Stimulated activated CD4-positive, alpha-beta T cell treated with anti-CD3 and anti-CD28 coated beads, Interleukin-1b, Interleukin-23, amount 100 ng/mL, for 24 hours (primary cell): ENCODE data around the gene CTPS1.

Experiments
- DNase-seq, 4 experiments: peaks; one replicate each; pipeline ENCODE4 v3.0.0-alpha.2; 2020; ENCODE audit warnings: low read depth in 4 of 4, low spot score in 1 of 4

Gene CTPS1

DNA sequence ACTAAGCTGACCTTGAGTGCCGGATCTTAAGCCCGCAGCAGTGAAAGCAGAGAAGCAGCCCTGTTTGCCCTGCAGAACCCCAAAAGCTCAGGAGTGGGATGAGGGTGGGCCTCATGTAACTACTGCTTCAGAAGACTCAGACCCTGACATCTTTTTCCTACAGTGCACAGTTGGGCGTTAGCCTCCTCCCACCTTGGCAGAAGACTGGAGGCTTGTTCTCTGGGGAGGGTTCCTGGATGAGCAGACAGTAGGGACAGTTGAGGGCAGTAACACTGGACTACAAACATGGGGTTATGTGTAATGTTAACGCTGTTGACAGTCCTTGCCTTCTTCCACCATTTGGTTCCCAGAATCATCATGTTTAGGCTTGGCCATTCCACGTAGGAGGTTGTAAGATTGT, 9.6 kb downstream of the CTPS1 start:
- no peak for DNase-seq

GRCh38 chr1:40997096-40997495, 17.6 kb downstream of the CTPS1 start:
- DNase-seq, result no peak

DNA sequence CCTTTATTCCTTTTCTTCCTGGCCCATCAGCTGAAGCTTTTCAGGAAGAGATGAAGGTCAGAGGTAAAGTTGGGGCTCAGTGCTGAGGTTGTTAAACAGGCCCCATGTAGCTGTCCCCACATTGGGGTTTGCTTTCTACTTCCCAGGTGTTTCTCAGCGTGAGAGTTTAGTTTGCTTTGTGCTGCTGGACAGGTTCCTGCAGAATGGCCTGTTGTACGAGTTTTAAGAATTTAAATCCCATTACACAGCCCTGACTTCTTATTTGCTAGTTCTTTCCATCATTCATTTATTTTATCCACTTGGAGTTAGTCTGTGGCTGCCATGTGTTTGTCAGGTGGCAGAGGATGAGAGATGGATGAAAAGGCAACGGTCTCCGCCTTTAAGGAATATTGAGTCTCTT, 19.2 kb downstream of the CTPS1 start:
- no peak for DNase-seq

DNA sequence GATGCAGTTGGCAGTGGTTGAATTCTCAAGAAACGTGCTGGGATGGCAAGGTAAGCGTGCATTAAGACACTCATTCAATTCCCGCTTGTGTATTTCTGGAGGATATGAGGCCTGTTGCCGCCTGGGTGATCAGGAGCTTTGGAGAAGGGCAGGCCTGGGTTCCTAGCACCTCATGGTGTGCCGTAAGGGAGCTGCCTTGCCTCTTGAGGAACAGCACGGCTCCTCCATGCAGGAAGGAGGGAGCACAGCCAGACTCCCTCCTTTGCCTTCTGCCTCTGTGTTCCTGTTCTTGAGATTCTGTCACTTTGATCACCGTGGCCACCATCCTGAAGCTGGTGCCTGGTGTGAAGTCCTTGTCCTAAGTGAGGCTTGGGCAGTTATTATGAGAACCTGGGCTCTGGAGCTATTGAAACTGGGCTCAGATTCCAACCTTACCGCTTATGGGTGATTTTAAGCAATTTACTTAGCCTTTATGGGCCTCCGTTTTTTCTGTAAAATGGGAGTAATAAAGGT, 23.7 kb downstream of the CTPS1 start:
- DNase-seq, result no peak

DNA sequence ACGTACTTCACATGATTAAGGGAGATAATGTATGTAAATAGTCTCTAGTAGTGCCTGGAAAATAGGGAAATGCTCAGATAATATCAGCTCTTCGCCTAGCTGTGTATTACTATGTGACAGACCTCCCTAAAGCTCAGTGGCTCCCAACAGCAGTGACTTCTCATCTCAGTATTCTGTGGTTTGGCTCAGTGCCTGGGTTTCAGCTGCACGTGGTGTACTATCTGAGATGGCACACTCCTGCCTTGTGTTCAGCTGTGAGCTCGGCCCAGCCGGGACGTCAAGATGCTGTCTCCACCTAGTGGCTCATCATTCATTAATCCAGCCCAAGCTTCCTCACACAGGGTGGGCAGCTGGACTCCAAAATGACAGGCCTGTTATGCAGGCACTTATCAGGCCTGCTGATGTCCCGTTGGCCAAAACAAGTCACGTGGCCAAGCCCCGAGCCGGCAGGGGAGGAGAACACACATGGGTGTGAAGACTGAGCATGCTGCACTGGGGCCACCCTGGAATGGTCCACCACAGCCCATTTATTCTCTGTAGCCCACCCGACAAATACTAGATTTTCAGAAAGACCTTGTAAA, 24.2 kb downstream of the CTPS1 start:
- DNase-seq, result peak; percentile 67 to 82 (median 77)

- DNase-seq, result no peak
These were observed 26.4 kb downstream of the CTPS1 start for GRCh38 chr1:41005876-41006275.

DNA sequence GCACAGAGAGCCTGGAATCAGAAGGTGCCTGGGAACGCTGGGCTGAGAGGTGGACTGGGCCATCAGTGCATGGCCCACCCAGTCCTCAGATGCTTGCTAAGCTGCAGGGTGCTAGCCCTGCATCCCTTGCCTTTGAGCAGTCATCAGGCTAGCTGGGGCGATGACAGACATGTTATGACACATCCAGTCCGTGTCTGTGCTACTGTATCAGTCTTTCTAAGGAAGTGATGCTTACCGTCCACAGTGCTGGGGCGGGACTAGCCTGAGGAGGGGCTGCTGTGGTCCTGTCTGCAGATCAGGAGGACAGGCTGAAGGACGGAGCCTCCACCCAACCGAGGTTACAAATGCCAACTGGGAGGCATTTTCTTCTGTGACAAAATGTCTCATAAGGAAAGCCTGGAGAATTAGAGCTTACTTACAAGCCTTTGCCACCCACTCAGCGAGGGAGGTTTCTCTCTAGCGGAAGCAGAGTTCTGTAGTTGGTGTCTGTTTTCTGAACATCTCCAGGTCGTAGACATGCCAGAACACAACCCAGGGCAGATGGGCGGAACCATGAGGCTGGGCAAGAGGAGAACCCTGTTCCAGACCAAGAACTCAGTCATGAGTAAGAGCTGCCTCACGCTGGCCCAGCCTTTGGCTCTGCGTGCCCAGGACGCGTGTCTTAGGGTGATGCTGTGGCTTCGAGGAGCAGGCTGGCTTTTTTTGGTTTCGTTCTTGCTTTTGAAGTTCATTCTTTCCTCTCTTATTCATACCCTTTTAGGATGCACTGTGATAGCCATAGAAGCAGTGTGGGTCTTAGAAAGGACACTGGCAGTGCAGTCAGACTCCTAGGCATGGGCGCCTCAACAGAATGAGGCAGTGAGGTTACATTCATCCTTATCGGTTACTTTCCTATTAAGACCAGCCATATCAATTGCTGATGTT, 27.7 kb downstream of the CTPS1 start:
- no peak for DNase-seq

DNA sequence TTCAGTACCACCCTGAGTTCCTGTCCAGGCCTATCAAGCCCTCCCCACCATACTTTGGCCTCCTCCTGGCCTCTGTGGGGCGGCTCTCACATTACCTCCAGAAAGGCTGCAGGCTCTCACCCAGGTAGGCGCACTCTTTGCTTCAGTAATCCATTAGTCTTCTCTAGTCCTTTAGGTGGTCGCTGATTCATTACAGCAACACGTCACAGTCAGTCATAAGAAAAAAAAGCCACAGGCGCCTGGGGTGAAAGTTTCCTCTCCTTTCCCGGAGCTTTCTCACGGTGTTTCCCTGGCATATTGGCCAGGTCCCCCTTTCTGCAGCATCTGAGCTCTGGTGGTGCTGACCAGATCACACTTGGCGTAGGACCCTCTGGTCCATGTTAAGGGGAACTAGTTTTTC, 30.0 kb downstream of the CTPS1 start:
- no peak for DNase-seq

DNA sequence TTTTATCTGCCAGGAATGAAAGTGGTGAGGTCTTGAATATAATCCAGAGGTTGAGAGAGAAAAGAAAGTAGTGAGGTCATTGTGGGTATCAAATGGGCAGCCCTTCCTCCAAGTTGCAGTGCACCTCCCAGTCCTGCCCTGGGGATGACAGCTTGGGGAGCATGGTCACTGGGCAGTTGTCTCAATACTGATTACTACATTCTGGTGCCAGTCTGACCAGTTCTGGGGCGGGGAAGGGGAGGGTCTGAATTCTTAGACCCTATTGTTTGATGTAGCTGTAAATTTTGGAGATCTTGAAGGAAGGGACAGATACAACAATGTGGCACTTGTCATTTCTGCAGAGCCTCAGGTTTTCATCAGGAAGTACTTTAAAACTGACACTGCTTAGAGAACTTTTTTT, 30.8 kb downstream of the CTPS1 start:
- no peak for DNase-seq

GRCh38 chr1:41013024-41013423, 33.5 kb downstream of the CTPS1 start:
- DNase-seq, result no peak

DNA sequence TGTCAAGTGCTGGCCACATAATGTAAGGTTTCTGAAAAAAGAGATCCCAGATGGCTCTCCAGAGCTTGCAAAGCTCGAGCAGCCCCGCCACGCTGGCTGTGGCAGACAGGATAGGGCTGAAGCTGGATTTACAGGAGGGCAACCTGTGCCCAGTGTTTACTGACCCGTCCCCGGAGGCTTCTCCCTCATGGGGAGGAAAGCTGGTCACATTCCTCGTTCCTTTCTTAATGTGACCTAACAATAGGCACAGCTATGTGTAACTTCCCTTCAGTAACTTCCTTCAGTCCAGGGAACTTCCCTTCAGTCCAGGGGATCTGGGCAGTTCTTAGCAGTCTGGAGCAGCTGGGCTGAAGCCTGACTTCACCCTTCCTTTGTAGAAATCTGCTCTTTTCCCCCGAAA, 34.3 kb downstream of the CTPS1 start:
- no peak for DNase-seq

DNA sequence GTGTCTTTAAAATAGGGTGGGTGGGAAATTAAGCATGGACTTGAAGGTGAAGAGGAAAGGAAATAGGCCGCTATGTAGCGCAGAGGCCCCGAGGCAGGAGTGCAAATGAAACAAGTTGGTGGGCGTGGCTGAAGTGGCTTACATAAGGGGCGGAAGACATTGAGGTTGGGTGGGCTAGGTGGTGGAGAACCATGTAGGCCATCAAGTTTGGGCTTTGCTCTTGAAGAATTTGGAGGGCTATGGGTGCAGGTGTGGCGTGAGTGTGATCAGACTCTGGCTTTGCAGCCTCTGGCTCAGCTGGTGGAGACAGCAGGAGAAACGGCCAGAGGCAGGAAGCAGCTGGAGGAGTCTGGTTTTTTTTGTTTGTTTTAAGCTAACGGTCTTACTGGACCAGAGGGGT, 35.4 kb downstream of the CTPS1 start:
- DNase-seq, result no peak

DNA sequence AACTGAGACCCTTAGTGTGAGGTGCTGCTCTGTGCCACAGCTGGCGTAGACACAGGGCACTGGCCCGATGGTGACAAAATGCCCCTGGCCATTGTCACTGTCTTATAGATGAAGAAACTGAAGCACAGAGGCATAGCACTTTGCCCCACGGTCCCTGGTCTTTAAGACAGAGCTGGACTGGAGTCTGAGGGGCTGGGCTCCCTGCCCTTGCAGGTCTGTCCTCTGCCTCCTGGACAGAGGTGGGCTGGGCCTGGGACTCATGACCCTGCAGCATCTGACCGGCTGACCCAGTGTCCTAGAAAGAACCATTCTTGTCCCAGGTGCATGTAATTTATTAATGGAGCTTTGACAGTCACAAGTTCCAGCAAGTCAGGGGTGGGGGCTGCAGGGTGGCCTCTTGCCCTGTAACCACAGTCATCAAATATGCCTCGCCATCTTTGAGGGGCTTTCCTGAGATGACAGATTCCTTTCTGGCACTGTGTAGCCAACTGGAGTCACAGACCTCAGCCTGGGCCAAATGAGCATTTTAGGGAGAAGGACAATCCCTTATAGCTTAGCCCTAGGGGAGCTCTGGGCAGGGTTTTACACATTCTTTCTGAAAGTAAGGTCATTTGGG, 35.9 kb downstream of the CTPS1 start:
- DNase-seq, result no peak

DNA sequence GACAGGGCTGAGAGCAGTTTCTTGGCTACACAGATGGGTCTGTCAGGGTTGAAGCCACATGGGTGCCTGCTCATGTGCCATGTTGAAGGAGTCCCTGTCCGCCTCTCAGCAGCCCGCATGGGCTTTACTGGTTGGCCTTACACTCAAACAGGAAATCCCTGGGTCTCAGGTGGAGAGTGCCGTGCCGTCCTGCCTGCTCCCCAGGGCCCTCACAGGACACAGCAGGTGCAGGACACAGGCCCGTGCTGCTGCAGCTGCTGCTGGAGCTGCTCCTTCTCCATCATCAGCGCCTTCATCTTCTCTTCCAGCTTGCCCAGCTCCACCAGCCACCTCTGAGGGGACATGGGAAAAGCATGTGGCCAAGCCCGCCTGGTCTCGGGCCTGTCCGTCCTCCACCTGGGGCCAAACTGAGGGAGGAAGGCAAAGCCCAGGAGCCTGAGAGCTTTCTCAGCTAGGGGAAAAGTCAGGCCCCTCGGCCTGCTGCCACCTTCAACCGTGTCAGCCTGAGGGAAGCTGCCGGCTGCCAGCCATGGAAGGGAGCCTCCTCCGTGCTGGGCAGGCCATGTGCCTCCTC, 36.5 kb downstream of the CTPS1 start:
- no peak for DNase-seq

DNA sequence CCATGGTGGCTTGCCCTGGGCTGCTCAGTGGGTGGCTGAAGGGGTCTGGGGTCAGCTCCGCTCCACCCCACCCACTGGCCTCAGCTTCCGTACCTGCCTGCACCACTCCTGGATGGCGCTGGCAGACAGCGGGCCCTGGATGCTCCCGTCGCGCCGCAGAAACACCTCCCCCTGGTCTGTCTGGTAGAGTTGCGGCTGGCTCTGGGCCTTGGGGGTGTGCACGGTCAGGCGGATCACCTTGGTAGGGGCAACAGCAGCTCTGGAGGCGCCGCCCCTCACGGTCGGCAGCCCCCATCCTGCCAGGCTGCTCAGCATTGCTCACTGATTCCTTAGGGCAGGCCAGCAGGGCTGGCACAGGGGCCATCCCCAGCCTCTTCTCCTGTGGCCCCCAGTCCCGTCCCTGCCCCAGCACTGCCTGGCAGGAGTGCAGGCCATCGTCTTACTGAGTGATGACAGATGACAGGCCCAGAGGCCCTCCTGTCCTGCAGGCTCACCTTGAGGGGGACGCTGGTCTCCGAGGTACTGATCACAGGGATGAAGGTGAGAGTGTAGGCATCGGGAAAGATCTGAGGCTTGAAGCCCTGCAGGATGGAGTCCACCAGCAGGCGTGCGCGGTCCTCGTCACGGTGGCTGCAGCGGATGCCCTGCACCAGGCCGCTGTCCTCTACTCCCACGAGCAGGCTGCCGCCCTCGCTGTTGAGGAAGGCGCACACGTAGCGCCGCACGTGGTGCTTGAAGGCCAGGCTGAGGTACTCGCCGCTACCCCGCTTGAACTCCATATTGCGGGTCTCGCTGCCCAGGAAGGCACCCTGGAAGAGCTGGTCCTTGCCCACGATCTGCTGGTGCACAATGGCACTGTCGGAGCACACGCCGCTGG, 37.9 kb downstream of the CTPS1 start:
- no peak for DNase-seq

DNA sequence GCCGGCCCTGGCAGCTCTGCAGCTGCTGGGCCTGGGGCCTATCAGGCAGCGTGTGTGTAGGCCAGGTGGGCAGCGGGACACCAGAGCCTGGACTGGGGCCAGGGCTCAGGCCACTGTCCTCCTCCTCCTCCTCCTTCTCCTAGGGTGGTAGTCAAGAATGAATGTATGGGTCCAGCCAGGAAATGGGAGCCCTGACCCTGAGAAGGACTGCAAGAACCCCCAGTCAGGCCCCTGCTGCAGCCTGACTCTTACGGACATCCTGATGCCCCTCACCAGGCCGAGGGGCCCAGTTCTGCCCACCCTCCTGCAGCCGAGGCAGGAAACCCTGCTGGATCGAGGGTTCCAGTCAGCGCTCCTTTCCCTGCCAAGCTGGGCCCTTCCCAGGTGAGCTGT, 38.5 kb downstream of the CTPS1 start:
- DNase-seq, result no peak

GRCh38 chr1:41019353-41019745, 39.9 kb downstream of the CTPS1 start:
- DNase-seq, result no peak

DNA sequence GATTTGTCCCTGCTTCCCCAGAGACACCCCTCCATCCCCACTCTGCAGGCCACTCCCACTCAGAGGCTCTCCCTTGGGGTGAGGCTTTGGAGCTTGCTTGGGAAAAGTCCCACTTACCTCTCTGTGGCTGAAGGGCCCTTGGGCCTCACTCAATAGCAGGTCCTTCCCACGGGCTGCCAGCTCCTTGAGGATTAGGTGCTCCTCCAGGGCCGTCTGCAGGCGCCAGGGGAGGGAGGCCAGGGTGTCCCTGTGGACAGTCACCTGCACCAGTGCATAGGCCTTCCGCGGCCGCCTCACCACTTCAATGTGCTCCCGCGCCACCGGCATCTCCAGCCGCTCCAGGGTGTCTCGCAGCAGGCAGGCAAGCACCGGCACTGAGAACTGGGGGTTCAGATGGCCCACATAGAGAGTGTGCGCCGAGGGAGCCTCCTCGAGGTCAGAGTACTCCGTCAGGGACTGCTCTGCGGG, 40.6 kb downstream of the CTPS1 start:
- no peak for DNase-seq

DNA sequence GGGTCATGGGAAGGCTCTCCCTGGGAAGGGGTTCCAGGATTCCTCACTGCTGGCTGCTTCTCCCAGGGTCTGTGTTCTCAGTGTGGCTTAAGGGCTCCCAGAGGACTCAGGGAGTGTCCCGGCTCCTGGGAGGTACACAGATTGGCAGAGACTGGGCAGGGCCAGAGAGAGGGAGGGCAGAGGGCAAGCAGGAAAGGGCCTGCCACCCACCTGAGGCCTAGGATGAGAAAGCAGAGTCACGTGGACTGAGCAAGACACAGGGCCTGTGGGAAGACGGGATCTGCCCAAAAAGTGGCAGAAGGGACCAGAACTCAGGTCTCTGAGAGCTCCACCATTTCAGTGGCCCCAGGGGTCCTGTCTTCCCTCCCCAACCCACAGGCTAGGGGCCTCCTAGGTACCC, 41.2 kb downstream of the CTPS1 start:
- no peak for DNase-seq

- DNase-seq, result no peak
These were observed 42.2 kb downstream of the CTPS1 start, which contains the start of gene SLFNL1 for GRCh38 chr1:41021526-41022308. SLFNL1 (minus strand) TSS chr1:41021725; CDS start chr1:41020660, 1,065 bp downstream.
